GM12878 (cell line): ENCODE measurements around the gene UHRF2.
"Not testable (repeated sequence)": the region's sequence is repeated elsewhere in the genome, so short reads cannot be mapped to it uniquely, and the experiment has no call there.

Source experiments
- CTCF ChIP-seq, 3 experiments: IDR thresholded peaks in 2 of 3; conservative IDR thresholded peaks in 1 of 3; 2 replicates each; pipeline ENCODE4 v1.5.1; 2011; ENCODE audit warnings: low read depth in 3 of 3, low read length in 3 of 3, mild to moderate bottlenecking in 3 of 3, control low read depth in 2 of 3, moderate library complexity in 2 of 3, inconsistent platforms in 1 of 3, mixed read lengths in 1 of 3; ENCODE audit not compliant: control insufficient read depth in 2 of 3, insufficient read depth in 1 of 3; ENCODE audit errors: extremely low read depth in 1 of 3
- EP300 ChIP-seq, 2 experiments: fragments of 150-350 bp in 1 of 2; IDR thresholded peaks; 2 replicates each; pipeline ENCODE4 v1.6.1; 2011 to 2012; ENCODE audit warnings: low read depth in 2 of 2, low read length in 2 of 2, borderline replicate concordance in 1 of 2, improper control_type of control experiment in 1 of 2, inconsistent platforms in 1 of 2; ENCODE audit not compliant: control insufficient read depth in 1 of 2
- FOXM1 ChIP-seq: IDR thresholded peaks from 2 replicates; pipeline ENCODE4 v1.6.1; 2012; ENCODE audit warnings: low read depth, mild to moderate bottlenecking, inconsistent platforms, low read length, moderate library complexity
- HDAC2 ChIP-seq: fragments of 200-600 bp; sonication (generic); IDR thresholded peaks from 2 replicates; pipeline ENCODE4 v1.6.1; 2017
- JUNB ChIP-seq: IDR thresholded peaks from 2 replicates; pipeline ENCODE4 v1.6.1; 2016; ENCODE audit warnings: antibody characterized with exemption, mild to moderate bottlenecking
- KDM1A ChIP-seq: fragments of 200-600 bp; sonication (generic); IDR thresholded peaks from 2 replicates; pipeline ENCODE4 v1.6.1; 2016; ENCODE audit warnings: borderline replicate concordance
- NFIC ChIP-seq: IDR thresholded peaks from 2 replicates; pipeline ENCODE4 v1.6.1; 2012; ENCODE audit warnings: low read depth, mild to moderate bottlenecking, inconsistent platforms, low read length, moderate library complexity
- NFYA ChIP-seq: IDR thresholded peaks from 2 replicates; pipeline ENCODE4 v1.6.1; 2011; ENCODE audit warnings: low read depth, mild to moderate bottlenecking, low read length, improper control_type of control experiment, borderline replicate concordance
- NFYB ChIP-seq: IDR thresholded peaks from 2 replicates; pipeline ENCODE4 v1.6.1; 2011; ENCODE audit warnings: low read depth, mild to moderate bottlenecking, low read length, improper control_type of control experiment, moderate library complexity; ENCODE audit not compliant: insufficient read depth
- POLR2A ChIP-seq: IDR thresholded peaks from 2 replicates; pipeline ENCODE4 v1.6.1; 2011; ENCODE audit warnings: low read depth, mild to moderate bottlenecking, low read length
- YY1 ChIP-seq: IDR thresholded peaks from 2 replicates; pipeline ENCODE4 v1.6.1; 2011; ENCODE audit warnings: low read depth, mild to moderate bottlenecking, low read length

GRCh38 chr9:6455292-6455691, 42.3 kb downstream of the UHRF2 start:
- TF ChIP-seq NFYB; HDAC2; KDM1A; CTCF (IDR thresholded peaks at IDR 0.05 in 2 of 3, conservative IDR thresholded peaks at IDR 0.05 in 1 of 3; ENCODE audit: control insufficient read depth in 2 of 3, extremely low read depth in 1 of 3, insufficient read depth in 1 of 3, low read depth in 3 of 3, low read length in 3 of 3); EP300 (IDR thresholded peaks at IDR 0.05; ENCODE audit: borderline replicate concordance in 1 of 2, control insufficient read depth in 1 of 2, low read depth in 2 of 2, low read length in 2 of 2); POLR2A; NFIC; JUNB; NFYA; FOXM1; YY1: not testable (repeated sequence)
